ENCODE results near the gene IRS1.

IRS1 gene

GRCh38 chr2:226716126-226716525 is 83.5 kb downstream of the IRS1 start:
- TF ChIP-seq CTCF (IDR thresholded peaks at IDR 0.05; ENCODE audit: low read depth, low read length, missing control alignments) = no peak
- no peak for DNase-seq (ENCODE audit: low read depth)
- H3K4me3 ChIP-seq (ENCODE audit: low read depth, low read length) = no peak overlapping the region

DNA sequence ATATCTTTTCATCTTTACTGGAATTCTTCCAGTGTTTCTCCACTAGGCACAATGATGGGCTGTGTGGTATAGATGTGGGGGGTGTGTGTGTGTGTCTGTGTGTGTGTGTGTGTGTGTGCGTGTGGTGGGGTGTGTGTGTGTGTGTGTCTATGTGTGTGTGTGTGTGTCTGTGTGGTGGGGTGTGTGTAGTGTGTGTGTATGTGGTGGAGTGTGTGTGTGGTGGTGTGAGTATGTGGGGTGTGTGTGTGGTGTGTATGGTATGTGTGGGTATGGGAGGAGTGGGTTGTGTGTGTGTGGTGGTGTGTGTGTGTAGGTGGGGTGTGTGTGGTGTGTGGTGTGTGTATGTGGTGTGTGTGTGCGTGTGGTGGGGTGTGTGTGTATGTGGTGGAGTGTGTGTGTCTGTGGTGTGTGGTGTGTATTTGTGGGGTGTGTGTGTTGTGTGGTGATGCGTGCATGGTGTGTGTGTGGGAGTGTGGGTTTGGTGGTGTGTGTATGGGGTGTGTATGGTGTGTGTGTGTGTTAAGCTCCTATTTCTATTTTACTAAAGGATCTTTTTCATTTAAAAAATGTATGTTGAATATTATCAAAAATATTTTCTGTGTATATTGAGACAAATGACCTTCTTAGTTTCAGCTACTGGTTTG is 84.2 kb downstream of the IRS1 start:
- no peak for TF ChIP-seq CTCF (IDR thresholded peaks at IDR 0.05; ENCODE audit: low read depth, low read length, missing control alignments)
- H3K4me3 ChIP-seq (ENCODE audit: low read depth, low read length) = no peak overlapping the region
- DNase-seq (ENCODE audit: low read depth) = no peak

- TF ChIP-seq CTCF (IDR thresholded peaks at IDR 0.05; ENCODE audit: low read depth, low read length, missing control alignments) = no peak
- no peak for DNase-seq (ENCODE audit: low read depth)
- H3K4me3 ChIP-seq (ENCODE audit: low read depth, low read length) = no peak overlapping the region
Measured at GRCh38 chr2:226712941-226713340, 86.7 kb downstream of the IRS1 start.

DNA sequence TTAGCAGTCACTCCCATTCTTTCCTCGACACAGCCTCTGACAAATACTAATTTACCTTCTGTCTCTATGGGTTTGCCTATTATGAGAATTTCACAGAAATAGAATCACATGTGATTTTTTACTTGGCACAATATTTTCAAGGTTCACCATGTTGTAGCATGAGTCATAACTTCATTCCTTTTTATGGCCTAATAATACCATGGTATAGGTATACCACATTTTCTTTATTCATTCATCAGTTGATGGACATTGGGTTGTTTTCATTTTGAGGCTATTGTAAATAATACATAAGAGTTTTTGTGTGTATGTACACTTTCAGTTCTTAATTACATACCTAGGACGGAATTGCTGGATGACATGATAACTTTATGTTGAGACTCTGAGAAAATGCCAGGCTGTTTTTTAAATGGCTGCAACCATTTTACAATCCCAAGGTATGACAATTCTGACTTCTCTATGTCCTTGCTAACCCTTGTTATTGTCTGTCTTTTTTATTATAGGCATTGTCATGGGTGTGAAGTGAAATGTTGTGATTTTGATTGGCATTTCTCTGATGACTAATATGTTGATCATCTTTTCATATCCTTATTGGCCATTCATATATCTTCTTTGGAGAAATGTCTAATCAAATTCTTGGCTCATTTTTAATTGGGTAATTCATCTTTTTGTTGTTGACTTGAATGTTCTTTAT is 87.9 kb downstream of the IRS1 start:
- H3K4me3 ChIP-seq (ENCODE audit: low read depth, low read length) = no peak overlapping the region
- no peak for DNase-seq (ENCODE audit: low read depth)
- no peak for TF ChIP-seq CTCF (IDR thresholded peaks at IDR 0.05; ENCODE audit: low read depth, low read length, missing control alignments)

DNA sequence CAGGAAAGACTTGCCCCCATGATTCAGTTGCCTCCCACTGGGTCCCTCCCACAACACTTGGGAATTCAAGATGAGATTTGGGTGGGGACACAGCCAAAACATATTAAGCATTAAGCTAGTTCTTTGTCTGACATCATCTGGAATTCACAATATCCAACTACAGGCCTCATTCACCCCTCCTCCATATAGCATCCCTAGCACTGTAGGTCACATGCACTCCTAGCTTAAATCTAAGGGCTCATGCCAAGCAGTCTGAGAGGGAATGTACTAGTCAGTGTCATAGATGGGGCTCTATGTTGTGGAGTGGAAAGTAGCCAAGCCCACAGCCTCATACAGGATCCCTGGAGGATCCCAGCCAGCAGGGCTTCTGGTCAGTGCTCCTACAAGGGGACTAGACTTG is 92.1 kb downstream of the IRS1 start:
- no peak overlapping the region for H3K4me3 ChIP-seq (ENCODE audit: low read depth, low read length)
- no peak for TF ChIP-seq CTCF (IDR thresholded peaks at IDR 0.05; ENCODE audit: low read depth, low read length, missing control alignments)
- no peak for DNase-seq (ENCODE audit: low read depth)

- H3K4me3 ChIP-seq (ENCODE audit: low read depth, low read length) = no peak overlapping the region
- DNase-seq (ENCODE audit: low read depth) = no peak
- no peak for TF ChIP-seq CTCF (IDR thresholded peaks at IDR 0.05; ENCODE audit: low read depth, low read length, missing control alignments)
Measured at GRCh38 chr2:226705965-226706364, 93.7 kb downstream of the IRS1 start.
